Measurements from ENCODE around the gene CCDC88B.

- TF ChIP-seq CTCF (IDR thresholded peaks at IDR 0.05), result no peak
- TF ChIP-seq EP300 (IDR thresholded peaks at IDR 0.05), result no peak
- no peak for TF ChIP-seq POLR2A (IDR thresholded peaks at IDR 0.05)
- TF ChIP-seq POLR2AphosphoS5 (IDR thresholded peaks at IDR 0.05), result no peak
These were observed 29.7 kb downstream of the CCDC88B start for GRCh38 chr11:64369440-64370421.

Data from gastroesophageal sphincter (tissue), 3 donors.